GM18526 (cell line): ENCODE measurements around the gene ASTN1.

Experiments
- POLR2A ChIP-seq: IDR thresholded peaks from 3 replicates; pipeline ENCODE4 v1.6.1; 2011; ENCODE audit not compliant: insufficient read length; ENCODE audit errors: extremely low read depth

Gene ASTN1

GRCh38 chr1:177173976-177174375 lies 9.5 kb upstream of the ASTN1 start:
- TF ChIP-seq POLR2A: no peak

- no peak for TF ChIP-seq POLR2A
Observed at GRCh38 chr1:177172866-177173265, 8.4 kb upstream of the ASTN1 start.

- no peak for TF ChIP-seq POLR2A
Observed at GRCh38 chr1:177172272-177172671, 7.8 kb upstream of the ASTN1 start.

DNA sequence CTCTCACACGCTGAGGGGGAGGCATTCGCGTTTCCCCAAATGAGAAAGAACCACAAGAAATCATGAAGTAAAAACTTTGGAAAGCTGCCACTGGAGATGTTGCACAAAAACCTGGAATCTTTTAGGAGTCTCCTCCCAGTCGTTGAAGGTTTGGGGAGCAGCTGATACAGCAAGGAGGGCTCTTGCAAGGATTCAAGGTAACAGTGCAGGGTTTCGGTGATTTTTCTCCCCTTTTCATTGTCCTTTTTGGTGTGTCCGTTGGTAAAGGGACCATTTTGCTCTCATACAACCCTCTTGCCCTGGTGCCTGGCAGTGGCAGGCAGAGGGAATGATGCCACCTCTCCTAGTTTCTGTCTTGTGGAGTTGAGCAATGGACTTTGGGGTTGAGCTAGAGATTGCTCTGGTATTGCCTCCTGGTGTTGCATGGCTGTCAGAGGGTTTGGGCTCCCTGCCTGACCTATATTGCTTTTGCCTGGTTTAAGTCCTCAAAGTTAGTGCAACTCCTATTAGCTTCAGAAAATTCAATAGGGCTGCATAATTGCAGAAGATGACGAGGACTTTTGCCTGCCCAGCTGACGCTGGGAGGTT lies 7.1 kb upstream of the ASTN1 start:
- TF ChIP-seq POLR2A: no peak

GRCh38 chr1:177170756-177171535 lies 6.4 kb upstream of the ASTN1 start, which contains the start of gene BRINP2:
TSS of gene BRINP2 (plus strand) at chr1:177170958. CDS start at chr1:177229877, 58,919 bp downstream.
- TF ChIP-seq POLR2A: no peak

- no peak for TF ChIP-seq POLR2A
Observed at GRCh38 chr1:177165069-177165439, 542 bp upstream of the ASTN1 start.

DNA sequence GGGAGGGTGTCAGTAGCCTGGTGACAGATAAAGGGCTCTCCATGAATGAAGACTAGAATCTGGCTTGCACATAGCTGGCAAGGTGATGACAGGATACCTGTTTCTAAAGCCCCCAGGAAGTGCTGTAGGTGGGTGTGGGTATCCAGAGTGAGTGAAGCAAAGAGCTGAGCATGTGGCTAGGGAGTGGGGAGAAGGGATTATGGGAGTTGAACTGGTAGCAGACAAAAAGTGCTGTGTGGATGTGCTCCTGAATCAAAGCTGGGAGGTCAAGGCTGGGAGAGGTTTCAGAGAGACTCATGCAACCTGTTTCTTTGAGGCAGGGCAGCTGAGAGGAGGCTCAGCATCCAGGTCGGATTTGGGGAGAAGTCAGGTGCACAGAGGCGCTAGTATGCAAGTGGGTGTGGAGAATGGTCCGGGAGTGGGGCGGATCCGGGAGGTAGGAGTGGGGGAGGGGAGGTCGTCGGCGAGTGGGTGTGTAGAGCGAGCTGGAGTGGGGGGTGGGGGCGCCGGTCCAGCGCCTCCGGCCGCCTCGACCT lies 600 bp downstream of the ASTN1 start:
- TF ChIP-seq POLR2A: no peak

DNA sequence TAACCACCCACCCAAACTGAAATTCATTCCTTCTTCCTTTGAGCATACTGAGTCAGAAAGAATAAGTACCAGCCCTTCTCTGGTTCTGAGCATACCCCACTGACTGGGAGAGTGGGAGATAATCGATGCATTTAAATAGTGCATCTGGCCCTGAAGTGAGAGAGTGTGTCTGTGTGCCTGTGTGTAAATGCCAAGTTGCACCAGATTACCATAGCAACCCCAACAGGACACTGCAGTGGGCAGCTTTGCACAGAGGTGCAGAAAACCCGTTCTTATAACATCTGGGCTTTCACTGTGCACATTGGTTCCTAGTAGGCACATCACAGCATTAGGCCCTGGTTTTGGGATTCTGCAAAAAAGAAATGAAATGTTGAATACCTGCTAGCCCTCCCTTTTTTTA lies 2.3 kb downstream of the ASTN1 start:
- no peak for TF ChIP-seq POLR2A

DNA sequence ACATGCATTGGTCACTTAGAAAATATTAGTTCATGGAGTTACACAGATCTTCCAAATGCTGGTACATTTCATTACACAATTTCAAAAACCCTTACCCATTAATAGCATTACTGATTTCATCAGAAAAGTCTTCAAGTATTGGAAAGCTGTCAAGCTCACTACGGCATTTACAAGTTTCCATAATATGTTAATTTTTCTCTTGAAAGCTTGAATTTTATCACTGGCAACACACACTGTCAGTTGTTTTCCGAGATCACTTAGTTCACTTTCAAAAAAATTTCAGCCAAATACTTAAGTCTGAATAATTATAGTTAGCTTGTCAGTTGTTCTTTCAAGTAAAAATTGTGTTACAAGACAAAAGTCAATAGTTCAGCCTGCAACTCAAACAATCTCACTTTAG lies 18.0 kb downstream of the ASTN1 start:
- no peak for TF ChIP-seq POLR2A

DNA sequence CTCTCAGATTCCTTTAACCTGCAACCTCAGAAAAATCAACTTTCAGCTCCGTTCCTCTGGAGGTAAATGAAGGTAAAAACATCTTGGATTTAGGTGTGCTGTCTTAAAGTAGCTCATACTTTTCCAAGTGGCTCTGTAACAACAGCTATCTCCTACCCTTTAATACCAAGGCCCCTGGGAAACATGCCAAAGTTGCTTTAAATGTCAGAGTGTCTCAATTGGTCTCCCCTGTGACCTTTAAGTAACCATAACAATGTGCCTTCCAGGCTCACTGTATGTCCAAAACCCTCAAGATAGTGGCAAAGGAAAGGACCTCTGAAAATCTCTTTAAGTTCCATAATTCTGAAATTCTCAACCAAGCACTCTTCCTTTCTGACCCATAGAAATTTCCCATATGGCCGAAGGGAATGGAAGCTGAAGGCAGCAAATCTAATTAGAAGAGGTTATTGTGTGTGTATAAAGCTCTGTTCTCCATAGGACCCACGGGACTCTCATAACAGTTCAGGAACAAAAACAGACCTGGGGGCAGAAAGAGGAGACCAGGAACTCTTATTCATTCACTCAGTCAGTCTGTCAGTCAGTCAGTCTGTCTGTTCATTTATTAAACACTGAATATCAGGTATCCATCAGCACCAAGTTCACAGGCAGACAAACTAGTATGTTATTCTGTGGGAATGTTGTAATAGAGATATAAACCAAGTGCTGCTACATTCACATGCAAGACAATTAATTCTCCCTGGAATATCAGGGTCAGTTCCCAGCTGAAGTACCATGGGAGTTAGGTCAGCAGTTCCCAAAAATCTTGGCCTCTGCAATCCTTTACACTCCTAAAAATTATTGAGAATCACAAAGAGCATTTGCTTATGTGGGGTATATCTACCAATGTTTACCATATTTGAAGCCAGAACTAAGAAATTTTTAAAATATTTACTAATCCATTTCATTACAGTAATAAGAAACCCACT lies 19.1 kb downstream of the ASTN1 start:
- no peak for TF ChIP-seq POLR2A

GRCh38 chr1:177142791-177143271 lies 21.7 kb downstream of the ASTN1 start:
- TF ChIP-seq POLR2A: no peak

GRCh38 chr1:177142010-177142409 lies 22.5 kb downstream of the ASTN1 start:
- no peak for TF ChIP-seq POLR2A

DNA sequence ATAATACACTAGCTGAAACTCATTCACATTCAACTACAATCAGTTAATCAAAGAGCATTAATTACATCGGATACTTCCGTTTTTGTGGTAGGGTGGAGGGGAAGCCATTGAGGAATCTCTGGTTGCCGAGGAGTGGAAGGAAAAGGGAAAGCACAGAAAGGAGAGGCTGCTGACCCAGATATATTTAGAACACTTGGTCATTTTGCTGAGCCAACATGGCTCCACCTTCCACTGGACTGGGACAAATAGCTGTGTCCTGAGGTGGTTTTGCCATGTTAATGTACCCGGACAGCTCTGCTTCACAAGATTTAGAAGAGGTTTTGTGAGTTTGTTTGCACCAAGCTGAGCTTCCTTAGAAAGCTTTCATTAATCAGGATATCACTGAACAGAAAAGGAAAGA lies 26.2 kb downstream of the ASTN1 start:
- no peak for TF ChIP-seq POLR2A

GRCh38 chr1:177137814-177138213 lies 26.7 kb downstream of the ASTN1 start:
- no peak for TF ChIP-seq POLR2A

- TF ChIP-seq POLR2A: no peak
Observed at GRCh38 chr1:177135250-177135649, 29.3 kb downstream of the ASTN1 start.
